Ovary (tissue), 9 donors: ENCODE data around the gene ADCY10. TPM values are rescaled to one million over a fixed set of nuclear protein-coding genes. Genes with fewer than 3 reads are reported as not detected.

Source experiments
- DNase-seq, 5 donors: peaks; one replicate each; pipeline ENCODE4 v3.0.0-alpha.2; 2019 to 2020
- H3K27ac ChIP-seq, 2 donors: fragments of 200-600 bp; one replicate each; pipeline versions ENCODE4 v1.5.1 to v1.8.0; 2019 to 2022
- H3K27me3 ChIP-seq: fragments of 200-600 bp; one replicate; pipeline ENCODE4 v1.8.0; 2022
- H3K36me3 ChIP-seq: fragments of 200-600 bp; sonication (generic); one replicate; pipeline ENCODE4 v1.5.1; 2019
- H3K4me1 ChIP-seq: one replicate; pipeline ENCODE4 v1.8.1; 2013; ENCODE audit warnings: mild to moderate bottlenecking, moderate library complexity; ENCODE audit not compliant: insufficient read depth
- H3K4me3 ChIP-seq: fragments of 200-600 bp; sonication (generic); one replicate; pipeline ENCODE4 v1.5.1; 2017
- H3K9me3 ChIP-seq, 2 donors: fragments of 200-600 bp in 1 of 2; sonication (generic) in 1 of 2; one replicate each; pipeline versions ENCODE4 v1.5.1 to v1.8.1; 2013 to 2019; ENCODE audit warnings: mild to moderate bottlenecking in 1 of 2, moderate library complexity in 1 of 2
- EP300 ChIP-seq: sonication (generic); formaldehyde crosslinking; IDR thresholded peaks from one replicate; pipeline ENCODE4 v1.6.1; 2017; ENCODE audit warnings: antibody characterized with exemption
- POLR2A ChIP-seq: fragments of 450-650 bp; IDR thresholded peaks from one replicate; pipeline ENCODE4 v1.6.1; 2017; ENCODE audit warnings: antibody characterized with exemption, mild to moderate bottlenecking, moderate library complexity
- WGBS, 3 donors: extraction: QIAGEN DNeasy Blood & Tissue Kit in 1 of 3; methylation state at CpG; one replicate each; pipeline versions ENCODE4 v1.1.5 to v1.1.7; 2013 to 2017; 5-methylcytosine and 5-hydroxymethylcytosine counted together
- intact Hi-C, 4 donors: fragments of 100-400 bp; cut with DNase I; formaldehyde crosslinking; loops; one replicate each; pipeline versions ENCODE4 v1.11.0 to v1.15.1; 2022 to 2023
- polyA plus RNA-seq, 2 donors: library from polyadenylated mRNA; stranded (reverse); fragments of 200-250 nt in 1 of 2; fragments of 350-450 nt in 1 of 2; fragmentation: Illumina TruSeq in 1 of 2; extraction: RNeasy Lipid Tissue Mini Kit (QIAGEN cat#74804) in 1 of 2; gene quantifications; one replicate each; pipeline ENCODE4 v1.2.3, GENCODE V29; 2013 to 2014
- total RNA-seq, 7 donors: library from RNA; depleted of rRNA in 2 of 7; stranded (reverse); fragments of >200 nt in 2 of 7; fragmentation: NEBNext Ultra II Directional in 3 of 7; extraction: Animal tissue kit (Norgen Biotek cat#: 25700) in 3 of 7; gene quantifications; one replicate each; pipeline versions ENCODE4 v1.1.0 to v1.2.4, GENCODE V29; 2016 to 2023
- TF ChIP-seq, protein P1 (sequence below), 3 donors: fragments of 450-650 bp in 2 of 3; fragments of 200-600 bp in 1 of 3; IDR thresholded peaks; one replicate each; pipeline versions ENCODE4 v1.5.1 to v1.8.0; 2016 to 2022; ENCODE audit warnings: antibody characterized with exemption in 3 of 3, mild to moderate bottlenecking in 1 of 3
- donor health status: DM: no; HTN: no; CAD: no; lungs with moderate emphysema.
- donor health status: DM: no; HTN: no; CAD: no.
- donor health status: Bipolar disorder and iron deficiency.
- donor health status: DM: yes; HTN: yes; CAD: no.
- donor health status: DM: no; HTN: no; CAD: no.
- donor health status: DM: yes; HTN: yes; CAD: no.

ADCY10 gene
- total and polyA plus RNA-seq, 9 donors: 0.05 to 0.23 (median 0.08) TPM; not detected in 3

GRCh38 chr1:167798952-167799351 lies 115.0 kb downstream of the ADCY10 start:
- no peaks in the 10 kb centered on the region for H3K9me3 ChIP-seq
- WGBS, 3 donors: 91 to 97% (median 96%) methylated on average over 4 of the region's 4 CpGs
- no peaks in the 10 kb centered on the region for H3K27me3 ChIP-seq
- H3K36me3 ChIP-seq: no peaks in the 10 kb centered on the region
- H3K27ac ChIP-seq: no peak overlapping the region
- no peak overlapping the region for H3K4me3 ChIP-seq
- no peak for TF ChIP-seq EP300
- no peak for TF ChIP-seq POLR2A
- TF ChIP-seq, protein P1, sequence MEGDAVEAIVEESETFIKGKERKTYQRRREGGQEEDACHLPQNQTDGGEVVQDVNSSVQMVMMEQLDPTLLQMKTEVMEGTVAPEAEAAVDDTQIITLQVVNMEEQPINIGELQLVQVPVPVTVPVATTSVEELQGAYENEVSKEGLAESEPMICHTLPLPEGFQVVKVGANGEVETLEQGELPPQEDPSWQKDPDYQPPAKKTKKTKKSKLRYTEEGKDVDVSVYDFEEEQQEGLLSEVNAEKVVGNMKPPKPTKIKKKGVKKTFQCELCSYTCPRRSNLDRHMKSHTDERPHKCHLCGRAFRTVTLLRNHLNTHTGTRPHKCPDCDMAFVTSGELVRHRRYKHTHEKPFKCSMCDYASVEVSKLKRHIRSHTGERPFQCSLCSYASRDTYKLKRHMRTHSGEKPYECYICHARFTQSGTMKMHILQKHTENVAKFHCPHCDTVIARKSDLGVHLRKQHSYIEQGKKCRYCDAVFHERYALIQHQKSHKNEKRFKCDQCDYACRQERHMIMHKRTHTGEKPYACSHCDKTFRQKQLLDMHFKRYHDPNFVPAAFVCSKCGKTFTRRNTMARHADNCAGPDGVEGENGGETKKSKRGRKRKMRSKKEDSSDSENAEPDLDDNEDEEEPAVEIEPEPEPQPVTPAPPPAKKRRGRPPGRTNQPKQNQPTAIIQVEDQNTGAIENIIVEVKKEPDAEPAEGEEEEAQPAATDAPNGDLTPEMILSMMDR (IDR thresholded peaks at IDR 0.05): no peak
- intact Hi-C loops: no loop called here
- peaks cover 12% of the 10 kb centered on the region for H3K4me1 ChIP-seq
- no peak for DNase-seq

DNA sequence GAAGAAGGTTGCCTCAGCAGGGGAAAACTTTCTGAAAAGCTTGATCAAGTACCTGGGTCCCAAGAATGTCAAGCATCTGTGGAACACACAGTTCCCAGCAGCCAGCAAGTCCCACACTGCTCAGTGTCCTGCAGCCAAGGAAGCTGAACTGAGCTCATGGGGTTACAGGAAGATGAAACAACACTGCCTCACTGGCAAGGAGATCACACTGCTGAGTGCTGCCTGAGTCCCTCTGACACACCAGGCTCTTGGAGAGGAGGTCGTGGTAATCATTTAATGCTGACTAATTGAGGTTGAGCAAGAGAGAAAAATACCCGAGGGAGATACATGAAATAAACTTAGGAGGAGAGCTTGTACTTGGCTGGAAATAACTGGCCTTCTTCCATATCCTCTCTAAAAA lies 116.9 kb downstream of the ADCY10 start:
- H3K27me3 ChIP-seq: no peaks in the 10 kb centered on the region
- WGBS, 3 donors: 0 to 3% (median 1%) methylated on average over 2 of the region's 2 CpGs
- peak; percentile 39 for TF ChIP-seq EP300
- TF ChIP-seq POLR2A: no peak
- H3K4me1 ChIP-seq: peaks cover 12% of the 10 kb centered on the region
- H3K9me3 ChIP-seq: no peaks in the 10 kb centered on the region
- H3K36me3 ChIP-seq: no peaks in the 10 kb centered on the region
- DNase-seq: peak; percentile 71 to 88 (median 76)
- no peak overlapping the region for H3K4me3 ChIP-seq
- intact Hi-C loops: no loop called here
- peak overlapping the region in 1 of 2 donors; percentile 28 for H3K27ac ChIP-seq

DNA sequence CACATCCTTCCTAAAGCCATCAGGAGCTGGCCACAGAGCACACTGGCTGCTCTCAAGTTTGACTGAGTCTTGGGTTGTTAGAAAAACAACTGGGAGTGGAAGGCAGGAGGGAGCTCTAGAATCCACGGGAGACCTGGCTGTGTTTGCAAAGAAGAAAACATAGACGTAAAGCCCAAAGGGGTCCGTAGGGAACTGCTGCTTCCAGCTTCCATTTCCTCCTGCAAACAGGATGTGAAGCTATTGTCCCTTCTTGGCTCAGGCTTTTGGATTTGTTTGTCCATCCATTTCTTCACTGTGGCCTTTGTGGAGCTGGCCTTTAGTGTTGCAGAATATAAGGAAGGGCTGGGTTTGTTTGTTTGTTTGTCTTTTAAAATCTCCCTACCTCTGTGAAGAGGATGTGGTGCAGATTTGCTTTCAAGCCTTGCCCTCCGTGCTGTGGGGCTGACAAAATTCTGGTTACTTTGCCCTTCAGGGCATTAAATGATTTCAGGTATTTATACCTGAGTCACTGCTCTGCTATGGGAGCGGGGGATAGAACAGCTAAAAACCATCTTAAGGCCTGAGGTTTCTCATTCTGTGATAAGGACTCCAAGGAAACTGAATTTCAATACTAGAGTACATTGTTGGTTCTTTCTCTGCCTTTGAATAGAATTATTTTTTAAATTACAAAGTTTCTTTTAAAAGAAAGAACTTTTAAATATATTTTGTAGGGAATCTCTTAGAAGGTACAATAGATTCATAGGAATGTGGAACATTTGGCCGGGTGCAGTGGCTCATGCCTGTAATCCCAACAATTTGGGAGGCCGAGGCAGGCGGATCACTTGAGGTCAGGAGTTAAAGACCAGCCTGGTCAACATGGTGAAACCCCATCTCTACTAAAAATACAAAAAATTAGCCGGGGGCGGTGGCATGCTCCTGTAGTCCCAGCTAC lies 117.9 kb downstream of the ADCY10 start:
- peak overlapping the region in 1 of 2 donors; percentile 28 for H3K27ac ChIP-seq
- WGBS, 3 donors: 30 to 51% (median 46%) methylated on average over 10 of the region's 10 CpGs
- no peaks in the 10 kb centered on the region for H3K9me3 ChIP-seq
- H3K27me3 ChIP-seq: no peaks in the 10 kb centered on the region
- H3K4me3 ChIP-seq: no peak overlapping the region
- TF ChIP-seq POLR2A (no peak), EP300 (no peak)
- TF ChIP-seq, protein P1 (IDR thresholded peaks at IDR 0.05): no peak
- H3K4me1 ChIP-seq: peaks cover 12% of the 10 kb centered on the region
- intact Hi-C loops: no loop called here
- no peaks in the 10 kb centered on the region for H3K36me3 ChIP-seq
- DNase-seq: no peak

DNA sequence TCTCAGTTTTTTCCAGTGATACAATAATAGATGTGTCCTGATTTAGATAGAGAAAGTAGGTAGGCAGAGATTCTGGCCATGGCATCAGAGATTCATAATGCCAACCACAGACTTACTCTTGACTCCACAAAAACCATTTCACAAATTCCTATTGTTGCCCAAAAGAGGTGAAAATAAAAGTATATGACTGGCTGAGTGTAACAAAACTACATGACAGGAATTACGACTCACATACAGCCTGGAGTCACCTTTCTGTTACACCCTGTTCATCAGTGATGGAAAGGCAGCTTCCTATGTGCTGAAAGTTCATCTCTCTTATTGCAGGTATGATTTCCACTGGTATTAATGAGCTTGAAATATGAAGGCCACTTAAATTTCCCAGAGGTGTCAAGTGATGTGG lies 119.9 kb downstream of the ADCY10 start:
- no peak for DNase-seq
- intact Hi-C loops: no loop called here
- H3K4me1 ChIP-seq: peaks cover 10% of the 10 kb centered on the region
- H3K27me3 ChIP-seq: no peaks in the 10 kb centered on the region
- TF ChIP-seq POLR2A (no peak), EP300 (no peak)
- TF ChIP-seq, protein P1 (IDR thresholded peaks at IDR 0.05): no peak
- no peaks in the 10 kb centered on the region for H3K9me3 ChIP-seq
- H3K4me3 ChIP-seq: no peak overlapping the region
- H3K36me3 ChIP-seq: no peaks in the 10 kb centered on the region
- H3K27ac ChIP-seq: no peak overlapping the region
- WGBS, 3 donors: 94 to 97% (median 97%) methylated on average over 1 of the region's 1 CpG

- 74 to 92% (median 88%) methylated on average over 4 of the region's 4 CpGs for WGBS, 3 donors
- H3K9me3 ChIP-seq: no peaks in the 10 kb centered on the region
- DNase-seq: no peak
Observed at GRCh38 chr1:167792188-167792565, 121.8 kb downstream of the ADCY10 start.

More at GRCh38 chr1:167792188-167792565, 121.8 kb downstream of the ADCY10 start:
- intact Hi-C loops: no loop called here
- Histone ChIP-seq H3K4me3 (no peak overlapping the region), H3K36me3 (no peaks in the 10 kb centered on the region), H3K27ac (no peak overlapping the region), H3K4me1 (peaks cover 8% of the 10 kb centered on the region), H3K27me3 (no peaks in the 10 kb centered on the region)
- TF ChIP-seq, protein P1 (IDR thresholded peaks at IDR 0.05): no peak
- TF ChIP-seq POLR2A: no peak
- no peak for TF ChIP-seq EP300
